Measurements from ENCODE around the gene AKAIN1. TPM values are rescaled to one million over a fixed set of nuclear protein-coding genes. Genes with fewer than 3 reads are reported as not detected.

AKAIN1 gene
- total RNA-seq, 1 experiment from 2014 or later = not detected

DNA sequence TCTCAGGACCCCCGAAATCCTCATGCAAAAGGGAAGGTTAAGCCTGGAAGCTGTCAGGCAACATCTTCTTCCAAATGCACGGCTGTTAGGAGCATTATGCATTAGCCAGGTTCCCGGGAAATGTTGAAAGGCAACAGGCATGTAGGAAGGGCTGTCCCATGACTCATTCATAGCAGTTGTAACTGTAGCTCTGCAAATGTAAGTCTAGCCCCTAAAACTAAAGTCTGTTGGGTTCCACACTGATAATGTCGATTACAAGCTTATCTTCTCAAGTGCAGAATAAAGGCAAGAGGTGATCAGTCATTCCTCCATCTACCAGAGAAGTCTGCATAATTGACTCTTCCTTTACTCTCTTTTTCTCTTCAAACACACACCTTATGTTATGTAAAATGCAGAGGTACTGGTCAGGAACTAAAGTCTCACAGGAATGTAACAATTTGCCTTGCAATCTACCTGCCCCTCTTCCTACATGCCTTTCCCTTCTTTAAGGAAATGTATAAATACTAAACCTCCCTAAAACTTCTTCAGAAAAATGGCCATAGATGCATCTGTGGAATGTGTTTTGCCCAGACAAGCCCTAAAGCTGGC, 99.8 kb downstream of the AKAIN1 start:
- no TSS peak for BruUV-seq (replicated peaks)
- Histone ChIP-seq H2AFZ (ENCODE audit: low read depth, low read length, poor library complexity, severe bottlenecking) (no peak overlapping the region), H3K4me2 (ENCODE audit: low read length) (no peak overlapping the region), H3K4me3 (replicated peaks in 1 of 2; ENCODE audit: low read depth in 1 of 2, low read length in 2 of 2) (no peak overlapping the region), H4K20me1 (ENCODE audit: insufficient read depth) (no peaks in the 10 kb centered on the region), H3K9ac (ENCODE audit: low read length) (no peak overlapping the region), H3K79me2 (ENCODE audit: insufficient read depth, low read length) (no peaks in the 10 kb centered on the region), H3K36me3 (ENCODE audit: control insufficient read depth in 1 of 2, insufficient read depth in 2 of 2, low read length in 2 of 2) (no peaks in the 10 kb centered on the region), H3K27ac (ENCODE audit: low read depth, low read length) (no peak overlapping the region), H3K4me1 (ENCODE audit: control insufficient read depth in 1 of 2, insufficient read depth in 2 of 2, low read length in 2 of 2) (no peaks in the 10 kb centered on the region), H3K9me2 (ENCODE audit: insufficient read depth) (no peaks in the 10 kb centered on the region), H3K27me3 (ENCODE audit: insufficient read depth, low read length) (no peaks in the 10 kb centered on the region), H3K9me3 (ENCODE audit: control insufficient read depth in 1 of 2, insufficient read depth in 1 of 2, low read depth in 1 of 2, low read length in 2 of 2) (peaks cover 9 to 23% of the 10 kb centered on the region in 2 experiments; a peak in 2 of 4 replicates)
- intact Hi-C loops (cut with micrococcal nuclease) = no loop called here
- no peak for DNase-seq (ENCODE audit: low read depth, low spot score)
- POLR2A ChIA-PET = no interaction called here
- TF ChIP-seq, protein P1, sequence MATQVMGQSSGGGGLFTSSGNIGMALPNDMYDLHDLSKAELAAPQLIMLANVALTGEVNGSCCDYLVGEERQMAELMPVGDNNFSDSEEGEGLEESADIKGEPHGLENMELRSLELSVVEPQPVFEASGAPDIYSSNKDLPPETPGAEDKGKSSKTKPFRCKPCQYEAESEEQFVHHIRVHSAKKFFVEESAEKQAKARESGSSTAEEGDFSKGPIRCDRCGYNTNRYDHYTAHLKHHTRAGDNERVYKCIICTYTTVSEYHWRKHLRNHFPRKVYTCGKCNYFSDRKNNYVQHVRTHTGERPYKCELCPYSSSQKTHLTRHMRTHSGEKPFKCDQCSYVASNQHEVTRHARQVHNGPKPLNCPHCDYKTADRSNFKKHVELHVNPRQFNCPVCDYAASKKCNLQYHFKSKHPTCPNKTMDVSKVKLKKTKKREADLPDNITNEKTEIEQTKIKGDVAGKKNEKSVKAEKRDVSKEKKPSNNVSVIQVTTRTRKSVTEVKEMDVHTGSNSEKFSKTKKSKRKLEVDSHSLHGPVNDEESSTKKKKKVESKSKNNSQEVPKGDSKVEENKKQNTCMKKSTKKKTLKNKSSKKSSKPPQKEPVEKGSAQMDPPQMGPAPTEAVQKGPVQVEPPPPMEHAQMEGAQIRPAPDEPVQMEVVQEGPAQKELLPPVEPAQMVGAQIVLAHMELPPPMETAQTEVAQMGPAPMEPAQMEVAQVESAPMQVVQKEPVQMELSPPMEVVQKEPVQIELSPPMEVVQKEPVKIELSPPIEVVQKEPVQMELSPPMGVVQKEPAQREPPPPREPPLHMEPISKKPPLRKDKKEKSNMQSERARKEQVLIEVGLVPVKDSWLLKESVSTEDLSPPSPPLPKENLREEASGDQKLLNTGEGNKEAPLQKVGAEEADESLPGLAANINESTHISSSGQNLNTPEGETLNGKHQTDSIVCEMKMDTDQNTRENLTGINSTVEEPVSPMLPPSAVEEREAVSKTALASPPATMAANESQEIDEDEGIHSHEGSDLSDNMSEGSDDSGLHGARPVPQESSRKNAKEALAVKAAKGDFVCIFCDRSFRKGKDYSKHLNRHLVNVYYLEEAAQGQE (IDR thresholded peaks at IDR 0.05; ENCODE audit: low read depth) = no peak
- TF ChIP-seq SP1 (IDR thresholded peaks at IDR 0.05; ENCODE audit: low read depth) = no peak
- no peak for TF ChIP-seq JUND (IDR thresholded peaks at IDR 0.05)
- TF ChIP-seq ZNF274 (IDR thresholded peaks at IDR 0.05; ENCODE audit: low read depth, low read length) = no peak
- no peak for TF ChIP-seq ELF1 (IDR thresholded peaks at IDR 0.05; ENCODE audit: borderline replicate concordance, low read depth)
- TF ChIP-seq EZH2 (IDR thresholded peaks at IDR 0.05) = no peak
- no peak for TF ChIP-seq RAD21 (IDR thresholded peaks at IDR 0.05; ENCODE audit: low read depth)
- TF ChIP-seq EGR1 (IDR thresholded peaks at IDR 0.05; ENCODE audit: low read depth) = no peak
- RAD21 ChIA-PET (ENCODE audit: low non-redundant PET in 1 of 2, low total read pairs in 2 of 2, uncharacterized antibody in 2 of 2, unreplicated experiment in 2 of 2) = no interaction called here
- CTCF ChIA-PET = no interaction called here
- no peak for ATAC-seq
